Calu3 (cell line): ENCODE results near the gene MYL4. TPM values are rescaled to one million over a fixed set of nuclear protein-coding genes. Genes with fewer than 3 reads are reported as not detected.

Experiments
- BruUV-seq: library from RNA; stranded (reverse); fragments of 400-500 nt; replicated peaks from 2 replicates; lab custom pipeline; 2021; lab: Mats Ljungman, UMichigan
- CTCF ChIA-PET: fragments of 300-600 bp; sonication (Branson Sonifier 250); formaldehyde crosslinking; loops from one replicate; lab custom pipeline; 2022; ENCODE audit warnings: antibody characterized with exemption; lab: Charles Lee
- DNase-seq: peaks from one replicate; pipeline ENCODE4 v3.0.0; 2022
- H3K27ac Mint-ChIP-seq: one replicate; pipeline ENCODE4 v1.8.0; 2022; ENCODE audit warnings: mixed read lengths; ENCODE audit not compliant: unreplicated experiment
- H3K27me3 Mint-ChIP-seq: one replicate; pipeline ENCODE4 v1.8.0; 2022; ENCODE audit warnings: mixed read lengths; ENCODE audit not compliant: unreplicated experiment
- H3K36me3 Mint-ChIP-seq: one replicate; pipeline ENCODE4 v1.8.0; 2022; ENCODE audit warnings: mild to moderate bottlenecking, moderate library complexity, mixed read lengths; ENCODE audit not compliant: insufficient read depth, unreplicated experiment
- H3K4me1 Mint-ChIP-seq: one replicate; pipeline ENCODE4 v1.8.0; 2022; ENCODE audit warnings: mild to moderate bottlenecking, low read depth, mixed read lengths; ENCODE audit not compliant: unreplicated experiment
- H3K4me3 Mint-ChIP-seq: one replicate; pipeline ENCODE4 v1.8.0; 2022; ENCODE audit warnings: mild to moderate bottlenecking, low read depth, moderate library complexity, mixed read lengths; ENCODE audit not compliant: unreplicated experiment
- H3K9me3 Mint-ChIP-seq: one replicate; pipeline ENCODE4 v1.8.0; 2022; ENCODE audit warnings: low read depth, mixed read lengths; ENCODE audit not compliant: unreplicated experiment
- CTCF ChIP-seq: fragments of 200-600 bp; IDR thresholded peaks from one replicate; pipeline ENCODE4 v1.8.0; 2022; ENCODE audit warnings: antibody characterized with exemption; ENCODE audit not compliant: unreplicated experiment
- intact Hi-C: fragments of 100-400 bp; cut with micrococcal nuclease; formaldehyde crosslinking; loops from one replicate; pipeline ENCODE4 v1.10.0; 2022; ENCODE audit not compliant: unreplicated experiment
- total RNA-seq: library from RNA; stranded (reverse); gene quantifications from 2 replicates; pipeline ENCODE4 v1.2.3, GENCODE V29; 2022

MYL4 gene
- total RNA-seq, 1 experiment from 2014 or later = not detected

GRCh38 chr17:47244697-47245096, 35.5 kb downstream of the MYL4 start:
- CTCF ChIA-PET = interaction anchor here (1.1 to 2.7 kb wide), 2 partner anchors 61 to 71 kb away, joined by 3 to 11 read pairs; no protein-coding TSS in a partner anchor
- no peak for TF ChIP-seq CTCF
- H3K4me3 Mint-ChIP-seq = no peak overlapping the region

DNA sequence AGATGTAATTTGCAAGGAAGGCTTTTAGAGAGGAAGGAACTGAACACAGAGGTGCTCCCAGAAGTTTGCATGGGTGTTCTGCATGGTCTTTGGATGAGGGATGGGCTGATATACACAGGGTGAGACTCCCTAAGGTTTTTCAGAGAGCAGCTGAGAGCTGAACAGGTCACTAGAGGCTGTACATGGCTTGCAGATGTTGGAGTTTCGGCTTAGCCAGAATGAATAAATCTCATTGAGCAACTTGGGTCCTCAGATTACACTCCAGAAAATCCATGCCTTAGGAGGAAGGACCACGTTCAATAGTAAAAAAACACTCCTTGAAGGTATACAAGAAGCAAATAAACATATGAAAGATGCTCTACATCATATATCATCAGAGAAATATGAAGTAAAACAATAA, 37.0 kb downstream of the MYL4 start:
- intact Hi-C loops = no loop called here
- DNase-seq = no peak
- Mint-ChIP-seq H3K9me3 (no peaks in the 10 kb centered on the region), H3K4me3 (no peak overlapping the region), H3K4me1 (no peaks in the 10 kb centered on the region), H3K27ac (no peak overlapping the region), H3K27me3 (peaks cover 25% of the 10 kb centered on the region), H3K36me3 (no peaks in the 10 kb centered on the region)
- CTCF ChIA-PET = interaction anchor here (0.5 kb wide), 1 partner anchor 227 kb away, joined by 4 read pairs; no protein-coding TSS in a partner anchor
- TF ChIP-seq CTCF = no peak
- BruUV-seq = no TSS peak

More at GRCh38 chr17:47244697-47245096, 35.5 kb downstream of the MYL4 start:
- BruUV-seq = no TSS peak
- peaks cover 25% of the 10 kb centered on the region for H3K27me3 Mint-ChIP-seq
- no peak for DNase-seq
- intact Hi-C loops = no loop called here
- no peak overlapping the region for H3K27ac Mint-ChIP-seq
- peaks cover 2% of the 10 kb centered on the region for H3K36me3 Mint-ChIP-seq
- no peaks in the 10 kb centered on the region for H3K9me3 Mint-ChIP-seq
- H3K4me1 Mint-ChIP-seq = peaks cover 14% of the 10 kb centered on the region

DNA sequence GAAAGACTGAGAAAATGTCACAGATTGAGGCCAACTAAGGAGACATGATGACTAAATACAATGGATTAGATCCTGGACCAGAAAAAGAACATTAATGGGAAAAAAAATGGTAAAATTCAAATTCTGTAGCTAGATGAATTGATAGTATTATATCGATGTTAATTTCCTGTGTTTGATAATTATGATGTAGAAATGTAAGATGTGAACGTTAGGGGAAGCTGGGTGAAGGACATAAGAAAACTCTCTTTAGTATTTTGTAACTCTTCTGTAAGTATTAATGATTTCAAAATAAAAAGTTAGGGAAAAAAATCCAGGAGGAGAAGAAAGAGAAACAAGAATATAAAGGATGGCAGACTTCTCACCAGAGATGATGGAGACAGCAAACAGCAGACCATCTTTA, 41.7 kb downstream of the MYL4 start:
- H3K4me3 Mint-ChIP-seq = no peak overlapping the region
- H3K9me3 Mint-ChIP-seq = no peaks in the 10 kb centered on the region
- peaks cover 15% of the 10 kb centered on the region for H3K36me3 Mint-ChIP-seq
- no peak for DNase-seq
- H3K4me1 Mint-ChIP-seq = peaks cover 15% of the 10 kb centered on the region
- TF ChIP-seq CTCF = no peak
- intact Hi-C loops = no loop called here
- H3K27me3 Mint-ChIP-seq = peaks cover 34% of the 10 kb centered on the region
- no peak overlapping the region for H3K27ac Mint-ChIP-seq
- CTCF ChIA-PET = no interaction called here
- no TSS peak for BruUV-seq

DNA sequence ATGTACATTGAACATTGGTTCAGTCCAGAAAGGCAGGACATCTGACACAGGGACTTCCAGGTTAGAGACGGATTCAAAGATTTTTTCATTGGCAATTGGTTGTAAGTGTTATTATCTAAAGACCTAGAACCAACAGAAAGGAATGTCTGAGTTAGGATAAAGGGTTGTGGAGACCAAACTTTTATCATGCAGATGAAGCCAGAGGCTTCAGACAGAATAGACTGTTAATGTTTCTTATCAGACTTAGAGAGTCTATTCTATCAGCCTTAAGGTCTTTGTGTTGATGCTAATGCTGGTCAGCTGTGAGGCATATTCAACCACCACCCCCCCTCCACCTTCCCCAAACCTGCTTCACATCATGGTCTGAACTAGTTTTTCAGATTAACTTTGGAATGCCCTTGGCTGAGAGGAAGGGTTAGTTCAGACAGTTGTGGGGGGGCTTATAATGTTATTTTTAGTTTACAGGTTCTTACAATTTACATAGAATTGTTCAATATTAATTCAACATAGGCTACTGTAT, 42.3 kb downstream of the MYL4 start:
- intact Hi-C loops = no loop called here
- Mint-ChIP-seq H3K4me3 (no peak overlapping the region), H3K36me3 (peaks cover 15% of the 10 kb centered on the region), H3K27ac (no peak overlapping the region), H3K4me1 (peaks cover 15% of the 10 kb centered on the region), H3K27me3 (peaks cover 34% of the 10 kb centered on the region), H3K9me3 (no peaks in the 10 kb centered on the region)
- no peak for DNase-seq
- no peak for TF ChIP-seq CTCF
- BruUV-seq = no TSS peak
- CTCF ChIA-PET = interaction anchor here (0.5 kb wide), 1 partner anchor 61 kb away, joined by 4 read pairs; no protein-coding TSS in a partner anchor
